Right atrium auricular region (tissue), 2 donors: ENCODE results near the gene SIGLECL1. TPM values are rescaled to one million over a fixed set of nuclear protein-coding genes. Genes with fewer than 3 reads are reported as not detected.
"Not testable (repeated sequence)": the region's sequence is repeated elsewhere in the genome, so short reads cannot be mapped to it uniquely, and the experiment has no call there.

Experiments
- DNase-seq: peaks from one replicate; pipeline ENCODE4 v3.0.0-alpha.2; 2019; ENCODE audit warnings: low spot score
- H3K27ac ChIP-seq, 2 donors: fragments of 200-600 bp; sonication (generic); 1 replicate in 1 of 2; 2 replicates in 1 of 2; pipeline ENCODE4 v1.5.1; 2016 to 2019
- H3K27me3 ChIP-seq, 2 donors: fragments of 200-600 bp; sonication (generic); one replicate each; pipeline versions ENCODE4 v1.5.1 to v1.6.0; 2017 to 2019
- H3K36me3 ChIP-seq: fragments of 200-600 bp; sonication (generic); one replicate; pipeline ENCODE4 v1.5.1; 2016
- H3K4me1 ChIP-seq, 2 donors: fragments of 200-600 bp; sonication (generic); one replicate each; pipeline versions ENCODE4 v1.5.1 to v1.6.0; 2017 to 2019
- H3K4me3 ChIP-seq, 2 donors: fragments of 200-600 bp; sonication (generic); 1 replicate in 1 of 2; 2 replicates in 1 of 2; pipeline ENCODE4 v1.5.1; 2017 to 2019; ENCODE audit warnings: mild to moderate bottlenecking in 1 of 2, moderate library complexity in 1 of 2
- H3K9me3 ChIP-seq, 2 donors: fragments of 200-600 bp; sonication (generic); one replicate each; pipeline ENCODE4 v1.5.1; 2019
- total RNA-seq, 2 donors: library from RNA; depleted of rRNA; stranded (reverse); fragments of >200 nt; gene quantifications; one replicate each; pipeline ENCODE4 v1.1.0, GENCODE V29; 2016
- TF ChIP-seq, protein P1 (sequence below), 2 donors: fragments of 200-600 bp; sonication (generic); IDR thresholded peaks; one replicate each; pipeline ENCODE4 v1.5.1; 2019; ENCODE audit warnings: antibody characterized with exemption in 2 of 2

The SIGLECL1 gene
- total RNA-seq, 2 donors from 2014 or later: not detected

DNA sequence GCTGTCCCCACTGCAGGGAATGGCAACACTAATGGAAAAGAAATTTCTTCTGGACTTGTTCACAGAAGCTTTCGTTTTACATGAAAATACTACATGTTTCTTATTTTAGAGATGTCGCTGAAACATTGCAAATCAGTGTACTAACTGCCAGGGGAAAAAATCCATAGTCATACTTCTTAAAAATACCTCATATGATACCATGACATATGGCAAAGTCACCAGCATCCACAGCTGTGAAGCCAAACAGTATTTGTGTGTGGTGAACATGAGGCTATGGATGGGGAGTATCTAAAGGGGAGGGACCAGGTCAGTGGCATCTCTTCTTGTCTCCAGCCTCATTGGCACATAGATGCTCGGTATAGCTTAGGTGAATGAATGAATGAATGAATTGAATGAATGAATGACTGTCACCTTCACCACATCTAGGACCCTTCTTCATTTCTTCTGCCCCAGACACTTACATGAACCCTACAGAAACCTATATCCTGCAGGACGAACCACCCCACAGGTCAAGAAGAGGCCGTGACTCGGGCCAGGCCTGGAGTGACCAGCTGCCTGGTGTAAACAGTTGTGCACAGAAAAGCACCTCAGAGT, 40.6 kb upstream of the SIGLECL1 start:
- Histone ChIP-seq H3K27me3 (no peaks in the 10 kb centered on the region), H3K36me3 (no peaks in the 10 kb centered on the region), H3K4me1 (no peaks in the 10 kb centered on the region), H3K27ac (no peak overlapping the region), H3K4me3 (no peak overlapping the region), H3K9me3 (peaks cover 0 to 9% of the 10 kb centered on the region in 2 donors)
- TF ChIP-seq, protein P1, sequence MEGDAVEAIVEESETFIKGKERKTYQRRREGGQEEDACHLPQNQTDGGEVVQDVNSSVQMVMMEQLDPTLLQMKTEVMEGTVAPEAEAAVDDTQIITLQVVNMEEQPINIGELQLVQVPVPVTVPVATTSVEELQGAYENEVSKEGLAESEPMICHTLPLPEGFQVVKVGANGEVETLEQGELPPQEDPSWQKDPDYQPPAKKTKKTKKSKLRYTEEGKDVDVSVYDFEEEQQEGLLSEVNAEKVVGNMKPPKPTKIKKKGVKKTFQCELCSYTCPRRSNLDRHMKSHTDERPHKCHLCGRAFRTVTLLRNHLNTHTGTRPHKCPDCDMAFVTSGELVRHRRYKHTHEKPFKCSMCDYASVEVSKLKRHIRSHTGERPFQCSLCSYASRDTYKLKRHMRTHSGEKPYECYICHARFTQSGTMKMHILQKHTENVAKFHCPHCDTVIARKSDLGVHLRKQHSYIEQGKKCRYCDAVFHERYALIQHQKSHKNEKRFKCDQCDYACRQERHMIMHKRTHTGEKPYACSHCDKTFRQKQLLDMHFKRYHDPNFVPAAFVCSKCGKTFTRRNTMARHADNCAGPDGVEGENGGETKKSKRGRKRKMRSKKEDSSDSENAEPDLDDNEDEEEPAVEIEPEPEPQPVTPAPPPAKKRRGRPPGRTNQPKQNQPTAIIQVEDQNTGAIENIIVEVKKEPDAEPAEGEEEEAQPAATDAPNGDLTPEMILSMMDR (IDR thresholded peaks at IDR 0.05): no peak
- DNase-seq: no peak

DNA sequence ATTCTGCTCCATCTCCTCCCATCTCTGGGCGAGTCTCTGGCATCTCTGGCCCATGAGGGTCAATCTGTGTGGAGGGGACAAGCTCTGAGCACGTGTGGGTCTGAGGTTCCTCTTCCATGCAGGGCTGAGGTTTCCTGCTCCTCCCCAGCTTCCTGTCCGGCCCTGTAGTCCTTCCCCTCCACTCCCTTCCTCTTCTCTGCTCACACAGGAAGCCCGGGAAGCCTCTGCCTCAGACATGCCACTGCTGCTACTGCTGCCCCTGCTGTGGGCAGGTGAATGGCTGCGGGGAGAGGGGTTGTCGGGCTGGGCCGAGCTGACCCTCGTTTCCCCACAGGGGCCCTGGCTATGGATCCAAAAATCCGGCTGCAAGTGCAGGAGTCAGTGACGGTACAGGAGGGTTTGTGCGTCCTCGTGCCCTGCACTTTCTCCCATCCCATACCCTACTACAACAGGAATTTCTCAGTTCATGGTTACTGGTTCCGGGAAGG, 40.0 kb upstream of the SIGLECL1 start:
- not testable (repeated sequence) for H3K9me3 ChIP-seq, H3K4me1 ChIP-seq, H3K36me3 ChIP-seq, DNase-seq, H3K27ac ChIP-seq, H3K27me3 ChIP-seq
- H3K4me3 ChIP-seq: peak overlapping the region in 1 of 2 donors; percentile 3

DNA sequence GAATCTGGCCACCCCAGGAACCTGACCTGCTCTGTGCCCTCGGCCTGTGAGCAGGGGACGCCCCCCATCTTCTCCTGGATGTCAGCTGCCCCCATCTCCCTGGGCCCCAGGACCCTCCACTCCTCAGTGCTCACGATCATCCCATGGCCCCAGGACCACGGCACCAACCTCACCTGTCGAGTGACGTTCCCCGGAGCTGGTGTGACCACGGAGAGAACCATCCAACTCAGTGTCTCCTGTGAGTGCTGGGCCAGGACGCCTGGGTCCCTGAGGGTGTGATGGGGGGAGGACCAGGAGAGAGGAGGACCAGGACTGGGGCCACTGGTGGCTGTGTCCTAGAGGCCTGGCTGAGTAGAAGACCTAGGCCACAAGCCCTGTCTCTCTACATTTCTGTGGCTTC, 39.0 kb upstream of the SIGLECL1 start:
- Histone ChIP-seq H3K4me3 (no peak overlapping the region), H3K27ac (no peak overlapping the region)

DNA sequence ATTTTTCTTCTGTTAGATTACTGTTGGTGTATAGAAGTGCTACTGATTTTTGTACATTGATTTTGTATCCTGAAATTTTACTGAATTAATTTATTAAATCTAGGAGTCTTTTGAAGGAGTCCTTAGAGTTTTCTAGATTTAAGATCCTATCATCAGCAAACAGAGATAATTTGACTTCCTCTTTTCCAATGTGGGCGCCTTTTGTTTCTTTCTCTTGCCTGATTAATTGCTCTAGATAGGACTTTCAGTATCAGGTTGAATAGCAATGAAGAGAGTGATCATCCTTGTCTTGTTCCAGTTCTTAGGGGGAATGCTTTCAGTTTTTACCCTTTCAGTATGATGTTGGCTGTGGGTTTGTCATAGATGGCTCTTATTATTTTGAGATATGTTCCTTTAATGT, 31.6 kb upstream of the SIGLECL1 start:
- Histone ChIP-seq H3K4me1 (no peaks in the 10 kb centered on the region), H3K9me3 (peaks cover 0 to 9% of the 10 kb centered on the region in 2 donors), H3K27me3 (no peaks in the 10 kb centered on the region), H3K4me3 (no peak overlapping the region), H3K36me3 (no peaks in the 10 kb centered on the region), H3K27ac (no peak overlapping the region)
- no peak for DNase-seq
- TF ChIP-seq, protein P1 (IDR thresholded peaks at IDR 0.05): no peak

More for the DNA sequence above, 39.0 kb upstream of the SIGLECL1 start:
- no peaks in the 10 kb centered on the region for H3K4me1 ChIP-seq
- no peaks in the 10 kb centered on the region for H3K27me3 ChIP-seq
- H3K36me3 ChIP-seq: no peaks in the 10 kb centered on the region
- H3K9me3 ChIP-seq: peaks cover 0 to 9% of the 10 kb centered on the region in 2 donors
- TF ChIP-seq, protein P1 (IDR thresholded peaks at IDR 0.05): no peak
- DNase-seq: no peak

DNA sequence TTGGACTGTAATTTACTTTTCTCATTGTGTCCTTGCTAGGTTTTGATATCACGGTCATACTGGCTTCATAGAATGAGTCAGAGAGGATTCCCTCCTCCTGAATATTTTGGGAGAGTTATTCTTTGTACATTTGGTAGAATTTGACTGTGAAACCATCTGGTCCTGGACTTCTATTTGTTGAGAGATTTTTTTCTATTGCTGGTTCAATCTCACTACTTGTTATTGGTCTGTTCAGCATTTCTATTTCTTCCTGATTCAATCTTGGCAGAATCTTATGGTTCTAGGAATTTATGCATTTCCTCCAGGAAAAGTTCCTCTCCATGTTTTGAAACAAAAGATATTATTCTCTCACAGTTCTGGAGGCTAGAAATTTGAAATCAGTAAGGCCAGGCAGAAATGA, 30.9 kb upstream of the SIGLECL1 start:
- no peaks in the 10 kb centered on the region for H3K27me3 ChIP-seq
- TF ChIP-seq, protein P1 (IDR thresholded peaks at IDR 0.05): no peak
- no peaks in the 10 kb centered on the region for H3K36me3 ChIP-seq
- H3K27ac ChIP-seq: no peak overlapping the region
- peaks cover 0 to 3% of the 10 kb centered on the region in 2 donors for H3K9me3 ChIP-seq
- no peak for DNase-seq
- no peak overlapping the region for H3K4me3 ChIP-seq
- H3K4me1 ChIP-seq: no peaks in the 10 kb centered on the region

DNA sequence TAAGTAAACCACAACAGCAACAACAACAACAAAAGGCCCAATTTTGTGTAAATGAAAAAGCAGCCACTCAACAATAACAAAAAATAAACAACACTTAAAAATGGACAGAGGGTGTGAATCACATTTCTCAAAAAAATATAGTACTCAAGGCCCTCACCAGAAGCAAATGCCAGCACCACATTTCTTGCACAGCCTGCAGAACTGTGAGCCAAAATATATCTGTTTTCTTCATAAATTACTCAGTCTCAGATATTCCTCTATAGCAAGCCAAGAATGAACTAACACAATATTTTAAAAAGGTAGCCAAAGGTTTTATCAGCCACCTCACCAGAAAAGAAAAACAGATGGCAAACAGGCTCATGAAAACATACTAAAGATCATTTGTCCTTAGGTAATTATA, 29.9 kb upstream of the SIGLECL1 start:
- DNase-seq: no peak
- no peaks in the 10 kb centered on the region for H3K9me3 ChIP-seq
- no peaks in the 10 kb centered on the region for H3K4me1 ChIP-seq
- no peaks in the 10 kb centered on the region for H3K36me3 ChIP-seq
- no peak overlapping the region for H3K27ac ChIP-seq
- no peak overlapping the region for H3K4me3 ChIP-seq
- TF ChIP-seq, protein P1 (IDR thresholded peaks at IDR 0.05): no peak
- H3K27me3 ChIP-seq: no peaks in the 10 kb centered on the region
